ENCODE measurements around the gene MS4A1.
"Not testable (repeated sequence)": the region's sequence is repeated elsewhere in the genome, so short reads cannot be mapped to it uniquely, and the experiment has no call there.

MS4A1 gene

DNA sequence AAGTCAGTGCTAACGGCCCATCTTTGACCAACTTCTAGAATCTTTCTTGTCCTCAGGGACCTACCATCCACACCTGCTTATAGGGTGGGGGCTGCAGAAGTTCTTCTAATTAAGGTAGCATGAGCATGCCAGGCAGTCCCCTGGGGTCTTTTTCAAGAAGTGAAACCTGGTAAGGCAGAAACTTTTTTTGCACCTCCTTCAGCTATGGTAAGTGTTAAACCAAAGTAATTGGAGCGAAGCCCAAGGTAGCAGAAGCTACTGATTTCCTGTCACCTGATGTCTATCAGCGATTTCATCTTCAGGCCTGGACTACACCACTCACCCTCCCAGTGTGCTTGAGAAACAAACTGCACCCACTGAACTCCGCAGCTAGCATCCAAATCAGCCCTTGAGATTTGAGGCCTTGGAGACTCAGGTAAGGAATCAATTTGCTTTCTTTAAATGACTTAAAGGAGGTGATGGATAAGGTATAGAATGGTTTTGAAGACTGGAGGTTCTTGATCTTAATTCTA, at the start of gene MS4A1:
Gene MS4A1, plus strand, starts transcription at position 317 of the 512 bp plus-strand sequence. CDS start 6,528 bp downstream, outside the sequence.
- no peak for DNase-seq (ENCODE audit: low read depth)

GRCh38 chr11:60420015-60420414, 35.6 kb upstream of the MS4A1 start:
- DNase-seq (ENCODE audit: low read depth) = no peak

- DNase-seq (ENCODE audit: low read depth) = no peak
Observed at GRCh38 chr11:60422609-60423008, 33.0 kb upstream of the MS4A1 start.

- DNase-seq (ENCODE audit: low read depth) = no peak
Observed at GRCh38 chr11:60428517-60428916, 27.1 kb upstream of the MS4A1 start.

- no peak for DNase-seq (ENCODE audit: low read depth)
Observed at GRCh38 chr11:60429272-60429671, 26.4 kb upstream of the MS4A1 start, which contains the start of gene MS4A5. Gene MS4A5, plus strand, starts transcription at chr11:60429572. Its CDS starts 103 bp downstream, at chr11:60429675.

DNA sequence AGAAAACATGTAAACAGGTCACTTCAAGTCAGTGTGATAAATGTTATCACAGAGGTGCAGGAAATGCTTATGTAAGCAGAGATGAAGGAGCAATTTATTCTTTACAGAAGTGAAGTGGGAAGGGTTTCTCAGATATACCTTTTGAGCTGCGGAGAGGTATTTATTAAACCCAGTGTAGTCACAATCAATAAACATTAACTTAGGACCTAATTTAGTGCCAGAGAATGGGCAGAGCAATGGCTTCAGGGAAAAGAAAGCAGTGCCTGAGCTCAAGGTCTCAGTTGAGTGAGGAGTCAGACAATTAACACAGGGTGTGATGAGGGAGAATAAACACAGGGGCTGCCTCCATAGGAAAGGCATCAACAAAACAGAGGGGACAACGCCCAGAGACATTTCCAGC, 24.4 kb upstream of the MS4A1 start:
- no peak for DNase-seq (ENCODE audit: low read depth)

- no peak for DNase-seq (ENCODE audit: low read depth)
Observed at GRCh38 chr11:60433401-60433800, 22.2 kb upstream of the MS4A1 start.

GRCh38 chr11:60447070-60447469, 8.6 kb upstream of the MS4A1 start:
- DNase-seq (ENCODE audit: low read depth) = no peak

- no peak for DNase-seq (ENCODE audit: low read depth)
Observed at GRCh38 chr11:60447846-60448245, 7.8 kb upstream of the MS4A1 start.

- DNase-seq (ENCODE audit: low read depth) = not testable (repeated sequence)
Observed at GRCh38 chr11:60451185-60451584, 4.5 kb upstream of the MS4A1 start.

DNA sequence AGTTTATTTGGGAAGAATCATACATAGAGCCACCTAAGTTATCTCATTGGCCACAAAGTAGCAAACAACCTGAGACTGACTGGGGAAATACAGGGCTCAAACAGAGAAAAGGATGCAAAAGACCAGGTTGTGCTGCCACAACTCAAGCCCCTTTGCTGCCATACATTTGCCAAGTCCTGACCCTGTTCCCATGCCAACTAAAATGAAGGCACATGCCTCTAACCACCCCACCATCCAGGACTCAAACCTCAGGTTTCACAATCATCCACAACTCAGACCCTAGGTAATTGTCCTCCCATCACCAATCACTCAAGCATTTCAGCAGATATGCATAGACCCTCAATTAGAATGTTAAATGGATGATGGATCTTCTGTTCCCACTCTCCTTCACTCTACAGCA, 1.4 kb upstream of the MS4A1 start:
- no peak for DNase-seq (ENCODE audit: low read depth)

- no peak for DNase-seq (ENCODE audit: low read depth)
Observed at GRCh38 chr11:60457576-60457975, 1.9 kb downstream of the MS4A1 start.

DNA sequence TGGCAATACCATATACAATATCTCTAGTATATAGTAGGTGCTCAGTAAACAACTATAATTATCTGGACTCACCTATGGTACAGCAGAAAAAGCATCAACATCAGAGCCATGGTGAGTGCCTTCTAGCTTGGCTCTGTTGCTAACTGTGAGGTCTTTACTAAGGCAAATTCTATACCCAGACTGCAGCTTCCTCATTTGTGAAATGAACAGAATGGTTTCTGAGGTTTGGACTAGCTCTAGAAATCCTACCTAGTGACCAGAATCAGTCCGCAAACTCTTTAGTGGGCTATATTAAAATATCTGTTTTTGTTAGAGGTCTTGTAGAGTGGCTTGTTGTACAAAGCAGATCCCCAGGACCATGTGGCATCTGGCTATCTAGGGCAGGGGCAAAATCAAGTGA, 3.7 kb downstream of the MS4A1 start:
- DNase-seq (ENCODE audit: low read depth) = no peak

- no peak for DNase-seq (ENCODE audit: low read depth)
Observed at GRCh38 chr11:60468829-60469228, 13.2 kb downstream of the MS4A1 start.

DNA sequence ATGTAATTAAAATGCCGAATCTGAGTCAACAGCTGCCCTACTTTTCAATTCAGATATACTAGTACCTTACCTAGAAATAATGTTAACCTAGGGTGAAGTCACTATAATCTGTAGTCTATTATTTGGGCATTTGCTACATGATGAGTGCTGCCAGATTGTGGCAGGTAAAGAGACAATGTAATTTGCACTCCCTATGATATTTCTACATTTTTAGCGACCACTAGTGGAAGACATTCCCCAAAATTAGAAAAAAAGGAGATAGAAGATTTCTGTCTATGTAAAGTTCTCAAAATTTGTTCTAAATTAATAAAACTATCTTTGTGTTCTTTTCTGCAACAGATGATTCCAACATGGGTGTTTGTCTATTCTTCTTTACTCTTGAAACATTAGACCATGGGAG, 14.1 kb downstream of the MS4A1 start:
- no peak for DNase-seq (ENCODE audit: low read depth)

DNA sequence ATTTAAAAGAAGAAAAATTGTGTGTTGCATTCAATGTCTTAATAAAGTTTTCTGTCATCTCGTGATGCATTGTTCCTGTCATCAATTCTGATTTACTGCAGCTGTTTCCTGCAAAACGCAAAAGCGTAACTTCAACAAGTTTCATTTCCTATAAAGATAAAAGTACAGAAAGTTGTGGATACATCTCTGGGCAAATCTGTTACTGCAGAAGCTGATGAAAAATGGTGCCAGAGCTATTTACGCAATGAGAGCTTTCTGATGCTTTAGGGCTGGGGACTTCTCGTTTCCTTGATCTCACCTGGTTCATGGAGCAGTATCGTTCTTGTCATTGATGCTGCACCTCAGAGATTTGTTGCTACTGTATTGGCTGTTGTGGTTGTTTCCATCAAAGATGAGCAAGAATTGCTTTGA, 21.4 kb downstream of the MS4A1 start:
- DNase-seq (ENCODE audit: low read depth) = no peak

GRCh38 chr11:60482361-60482760, 26.7 kb downstream of the MS4A1 start:
- no peak for DNase-seq (ENCODE audit: low read depth)

- DNase-seq (ENCODE audit: low read depth) = peak; percentile 2
Observed at GRCh38 chr11:60485987-60486386, 30.3 kb downstream of the MS4A1 start.

GRCh38 chr11:60492488-60493009, 36.9 kb downstream of the MS4A1 start, which contains the start of gene MS4A12:
Gene MS4A12, plus strand, starts transcription at chr11:60492778. Its CDS starts 4,541 bp downstream, at chr11:60497319.
- DNase-seq (ENCODE audit: low read depth) = no peak

DNA sequence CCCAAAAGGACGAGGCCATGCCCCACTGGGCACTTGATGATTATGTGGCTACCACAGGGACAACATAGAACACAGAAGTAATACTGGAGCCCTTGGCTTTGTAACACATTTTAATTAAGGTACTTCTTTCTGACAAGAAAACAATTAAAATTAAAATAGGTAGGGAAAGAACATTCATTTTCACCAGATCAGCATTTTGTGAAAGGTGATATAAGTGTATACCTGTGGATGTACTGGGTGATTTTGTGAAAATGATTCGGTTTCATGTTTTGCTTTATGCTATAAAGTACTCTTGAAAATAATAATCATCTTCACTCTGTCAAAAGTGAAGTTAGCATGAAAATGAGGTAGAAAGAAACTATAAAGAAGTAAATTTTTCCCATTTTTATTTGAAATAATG, 37.8 kb downstream of the MS4A1 start:
- DNase-seq (ENCODE audit: low read depth) = no peak

GRCh38 chr11:60498399-60498798, 42.8 kb downstream of the MS4A1 start:
- DNase-seq (ENCODE audit: low read depth) = no peak

GRCh38 chr11:60498853-60499252, 43.2 kb downstream of the MS4A1 start:
- DNase-seq (ENCODE audit: low read depth) = no peak

GRCh38 chr11:60500276-60500910, 44.7 kb downstream of the MS4A1 start:
- no peak for DNase-seq (ENCODE audit: low read depth)

All from ELR (cell line).